Mesothelial cell of epicardium (in vitro differentiated cells): Measurements from ENCODE around the gene NCF2. TPM values are rescaled to one million over a fixed set of nuclear protein-coding genes. Genes with fewer than 3 reads are reported as not detected.
A peak's percentile ranks its signal among the peaks of the same experiment; 100 is the strongest.

Experiments used
- DNase-seq, 2 experiments: peaks; one replicate each; pipeline ENCODE4 v3.0.0; 2021; ENCODE audit warnings: low spot score in 2 of 2; ENCODE audit not compliant: unreplicated experiment in 2 of 2
- H3K27ac Mint-ChIP-seq: 2 replicates; pipeline ENCODE4 v1.8.0; 2021; ENCODE audit warnings: mixed read lengths
- H3K27me3 Mint-ChIP-seq: 2 replicates; pipeline ENCODE4 v1.8.0; 2021; ENCODE audit warnings: low read depth, mixed read lengths
- H3K36me3 Mint-ChIP-seq: 2 replicates; pipeline ENCODE4 v1.8.0; 2021; ENCODE audit warnings: mixed read lengths
- H3K4me1 Mint-ChIP-seq: 2 replicates; pipeline ENCODE4 v1.8.0; 2021; ENCODE audit warnings: mixed read lengths
- H3K4me3 Mint-ChIP-seq: 2 replicates; pipeline ENCODE4 v1.8.0; 2021; ENCODE audit warnings: mild to moderate bottlenecking, moderate library complexity, mixed read lengths
- H3K9me3 Mint-ChIP-seq: 2 replicates; pipeline ENCODE4 v1.8.0; 2021; ENCODE audit warnings: mixed read lengths
- CTCF ChIP-seq: fragments of 200-600 bp; sonication (generic); IDR thresholded peaks from one replicate; pipeline ENCODE4 v1.5.0; 2021; ENCODE audit warnings: antibody characterized with exemption; ENCODE audit not compliant: unreplicated experiment
- total RNA-seq: library from RNA; stranded (reverse); gene quantifications from 3 replicates; pipeline ENCODE4 v1.2.1, GENCODE V29; 2021

NCF2 gene
- total RNA-seq, 1 donor from 2014 or later, result not detected

GRCh38 chr1:183635099-183635605 is 44.9 kb upstream of the NCF2 start:
- peaks cover 9% of the 10 kb centered on the region for H3K36me3 Mint-ChIP-seq
- peaks cover 32% of the 10 kb centered on the region for H3K27me3 Mint-ChIP-seq
- DNase-seq, result peak; percentile 34 to 68
- no peaks in the 10 kb centered on the region for H3K9me3 Mint-ChIP-seq
- no peak for TF ChIP-seq CTCF
- H3K4me1 Mint-ChIP-seq, result peaks cover 45% of the 10 kb centered on the region
- peak overlapping the region; percentile 100 for H3K4me3 Mint-ChIP-seq
- peak overlapping the region; percentile 100 for H3K27ac Mint-ChIP-seq

GRCh38 chr1:183634429-183635065 is 44.3 kb upstream of the NCF2 start:
- Mint-ChIP-seq H3K4me1 (peaks cover 45% of the 10 kb centered on the region), H3K27me3 (peaks cover 27% of the 10 kb centered on the region), H3K36me3 (peaks cover 11% of the 10 kb centered on the region), H3K9me3 (no peaks in the 10 kb centered on the region), H3K4me3 (peak overlapping the region; percentile 100), H3K27ac (peak overlapping the region; percentile 100)
- DNase-seq, result no peak
- TF ChIP-seq CTCF, result no peak

GRCh38 chr1:183633676-183634343 is 43.6 kb upstream of the NCF2 start:
- Mint-ChIP-seq H3K4me1 (peaks cover 45% of the 10 kb centered on the region), H3K36me3 (peaks cover 15% of the 10 kb centered on the region), H3K27ac (peak overlapping the region; percentile 100), H3K9me3 (no peaks in the 10 kb centered on the region), H3K27me3 (peaks cover 24% of the 10 kb centered on the region), H3K4me3 (peak overlapping the region; percentile 100)
- DNase-seq, result no peak
- TF ChIP-seq CTCF, result peak; percentile 42

GRCh38 chr1:183632964-183633363 is 42.7 kb upstream of the NCF2 start:
- Mint-ChIP-seq H3K27me3 (peaks cover 17% of the 10 kb centered on the region), H3K27ac (peak overlapping the region; percentile 52), H3K4me1 (peaks cover 45% of the 10 kb centered on the region), H3K36me3 (peaks cover 23% of the 10 kb centered on the region), H3K9me3 (no peaks in the 10 kb centered on the region), H3K4me3 (peak overlapping the region; percentile 100)
- DNase-seq, result no peak
- no peak for TF ChIP-seq CTCF

GRCh38 chr1:183632114-183632513 is 41.9 kb upstream of the NCF2 start:
- DNase-seq, result no peak
- no peaks in the 10 kb centered on the region for H3K9me3 Mint-ChIP-seq
- peaks cover 13% of the 10 kb centered on the region for H3K27me3 Mint-ChIP-seq
- no peak overlapping the region for H3K27ac Mint-ChIP-seq
- no peak for TF ChIP-seq CTCF
- peak overlapping the region; percentile 100 for H3K4me3 Mint-ChIP-seq
- H3K4me1 Mint-ChIP-seq, result peaks cover 45% of the 10 kb centered on the region
- H3K36me3 Mint-ChIP-seq, result peaks cover 24% of the 10 kb centered on the region
